Lung (tissue), 12 donors: Measurements from ENCODE around the gene ANKIB1. TPM values are rescaled to one million over a fixed set of nuclear protein-coding genes. Genes with fewer than 3 reads are reported as not detected.

Source experiments
- ATAC-seq: fragments of 200-7000 bp; cut with Tn5 transposase; one replicate; pipeline ENCODE4 v1.9.1; 2020; ENCODE audit warnings: moderate number of reproducible peaks; ENCODE audit not compliant: insufficient read depth, low FRiP score
- DNase-seq, 3 donors: peaks; one replicate each; pipeline ENCODE4 v3.0.0-alpha.2; 2013 to 2017
- H3K27ac ChIP-seq, 2 donors: one replicate each; pipeline ENCODE4 v1.5.1; 2013; ENCODE audit warnings: mild to moderate bottlenecking in 2 of 2, moderate library complexity in 2 of 2, control low read depth in 1 of 2, inconsistent platforms in 1 of 2, low read depth in 1 of 2, low read length in 1 of 2
- H3K27me3 ChIP-seq, 3 donors: one replicate each; pipeline ENCODE4 v1.5.1; 2013; ENCODE audit warnings: low read length in 2 of 3; ENCODE audit not compliant: control insufficient read depth in 3 of 3, insufficient read depth in 3 of 3
- H3K36me3 ChIP-seq, 4 donors: one replicate each; pipeline ENCODE4 v1.5.1; 2013; ENCODE audit warnings: low read length in 4 of 4, mild to moderate bottlenecking in 1 of 4, moderate library complexity in 1 of 4; ENCODE audit not compliant: control insufficient read depth in 4 of 4, insufficient read depth in 4 of 4
- H3K4me1 ChIP-seq, 5 donors: one replicate each; pipeline ENCODE4 v1.5.1; 2013; ENCODE audit warnings: low read length in 5 of 5, mild to moderate bottlenecking in 2 of 5, moderate library complexity in 1 of 5; ENCODE audit not compliant: control insufficient read depth in 5 of 5, insufficient read depth in 5 of 5
- H3K4me3 ChIP-seq: one replicate; pipeline ENCODE4 v1.5.1; 2013; ENCODE audit warnings: mild to moderate bottlenecking, control low read depth, moderate library complexity
- H3K9ac ChIP-seq, 2 donors: one replicate each; pipeline ENCODE4 v1.5.1; 2013; ENCODE audit warnings: low read length in 2 of 2, control low read depth in 1 of 2; ENCODE audit not compliant: insufficient read depth in 1 of 2
- H3K9me3 ChIP-seq, 4 donors: one replicate each; pipeline ENCODE4 v1.5.1; 2013; ENCODE audit warnings: low read length in 3 of 4, mild to moderate bottlenecking in 1 of 4, moderate library complexity in 1 of 4; ENCODE audit not compliant: control insufficient read depth in 4 of 4, insufficient read depth in 3 of 4
- CTCF ChIP-seq: IDR thresholded peaks from 2 replicates; pipeline ENCODE4 v1.5.1; 2012; ENCODE audit warnings: mild to moderate bottlenecking; ENCODE audit errors: control extremely low read depth, extremely low read depth
- WGBS, 2 donors: extraction: QIAGEN DNeasy Blood & Tissue Kit; methylation state at CpG; one replicate each; pipeline ENCODE4 v1.1.7; 2013; 5-methylcytosine and 5-hydroxymethylcytosine counted together
- polyA plus RNA-seq, 2 donors: library from polyadenylated mRNA; stranded (reverse); fragments of 200-250 nt; gene quantifications; one replicate each; pipeline ENCODE4 v1.2.1, GENCODE V29; 2013
- total RNA-seq, 2 donors: library from RNA; depleted of rRNA in 1 of 2; stranded (reverse); fragments of >200 nt in 1 of 2; gene quantifications; one replicate each; pipeline ENCODE4 v1.2.1, GENCODE V29; 2014 to 2021
- donor health status: control.
- donor health status: control.
- donor health status: Bipolar disorder and iron deficiency.
- donor health status: healthy.
- donor health status: DM: yes; HTN: yes; CAD: no.

ANKIB1 gene
- total and polyA plus RNA-seq, 4 donors = 9.4 to 47.0 (median 23.7) TPM

- no peak overlapping the region for H3K4me3 ChIP-seq
- H3K27ac ChIP-seq = no peak overlapping the region
- ATAC-seq = no peak
- H3K9me3 ChIP-seq = no peaks in the 10 kb centered on the region
- no peak for TF ChIP-seq CTCF
- H3K4me1 ChIP-seq = peaks cover 0 to 19% (median 5%) of the 10 kb centered on the region in 5 donors
- no peak overlapping the region for H3K9ac ChIP-seq
- 78 to 88% methylated on average over 3 of the region's 3 CpGs for WGBS, 2 donors
- DNase-seq = no peak
- peaks cover 0 to 4% (median 0%) of the 10 kb centered on the region in 4 donors for H3K36me3 ChIP-seq
- no peaks in the 10 kb centered on the region for H3K27me3 ChIP-seq
Observed at GRCh38 chr7:92292981-92293380, 47.2 kb downstream of the ANKIB1 start.

GRCh38 chr7:92293896-92294590 is 48.3 kb downstream of the ANKIB1 start:
- peak overlapping the region in 1 of 2 donors; percentile 42 for H3K9ac ChIP-seq
- ATAC-seq = no peak
- no peaks in the 10 kb centered on the region for H3K27me3 ChIP-seq
- peaks cover 0 to 4% (median 0%) of the 10 kb centered on the region in 4 donors for H3K36me3 ChIP-seq
- no peak overlapping the region for H3K27ac ChIP-seq
- peak in 2 of 3 donors; percentile 59 to 63 for DNase-seq
- H3K4me3 ChIP-seq = no peak overlapping the region
- H3K9me3 ChIP-seq = no peaks in the 10 kb centered on the region
- peaks cover 0 to 23% (median 5%) of the 10 kb centered on the region in 5 donors for H3K4me1 ChIP-seq
- WGBS, 2 donors = 33 to 56% methylated on average over 2 of the region's 2 CpGs
- no peak for TF ChIP-seq CTCF

- DNase-seq (peak in 2 of 3 donors; percentile 25 to 34), ATAC-seq (no peak)
- TF ChIP-seq CTCF = no peak
- H3K27me3 ChIP-seq = no peaks in the 10 kb centered on the region
- peaks cover 0 to 30% (median 8%) of the 10 kb centered on the region in 5 donors for H3K4me1 ChIP-seq
- peaks cover 0 to 4% (median 0%) of the 10 kb centered on the region in 4 donors for H3K36me3 ChIP-seq
- H3K4me3 ChIP-seq = no peak overlapping the region
- H3K27ac ChIP-seq = no peak overlapping the region
- no peak overlapping the region for H3K9ac ChIP-seq
- 61 to 74% methylated on average over 1 of the region's 1 CpG for WGBS, 2 donors
- no peaks in the 10 kb centered on the region for H3K9me3 ChIP-seq
Observed at GRCh38 chr7:92295391-92295790, 49.6 kb downstream of the ANKIB1 start.
